ENCODE data around the gene MAGEA3. TPM values are rescaled to one million over a fixed set of nuclear protein-coding genes. Genes with fewer than 3 reads are reported as not detected.

MAGEA3 gene
- total and polyA plus RNA-seq, 9 of the 15 experiments (the other 6 are each of a cell fraction or from before 2014, with no cell fraction given) = 8.1 to 197 (median 144) TPM

DNA sequence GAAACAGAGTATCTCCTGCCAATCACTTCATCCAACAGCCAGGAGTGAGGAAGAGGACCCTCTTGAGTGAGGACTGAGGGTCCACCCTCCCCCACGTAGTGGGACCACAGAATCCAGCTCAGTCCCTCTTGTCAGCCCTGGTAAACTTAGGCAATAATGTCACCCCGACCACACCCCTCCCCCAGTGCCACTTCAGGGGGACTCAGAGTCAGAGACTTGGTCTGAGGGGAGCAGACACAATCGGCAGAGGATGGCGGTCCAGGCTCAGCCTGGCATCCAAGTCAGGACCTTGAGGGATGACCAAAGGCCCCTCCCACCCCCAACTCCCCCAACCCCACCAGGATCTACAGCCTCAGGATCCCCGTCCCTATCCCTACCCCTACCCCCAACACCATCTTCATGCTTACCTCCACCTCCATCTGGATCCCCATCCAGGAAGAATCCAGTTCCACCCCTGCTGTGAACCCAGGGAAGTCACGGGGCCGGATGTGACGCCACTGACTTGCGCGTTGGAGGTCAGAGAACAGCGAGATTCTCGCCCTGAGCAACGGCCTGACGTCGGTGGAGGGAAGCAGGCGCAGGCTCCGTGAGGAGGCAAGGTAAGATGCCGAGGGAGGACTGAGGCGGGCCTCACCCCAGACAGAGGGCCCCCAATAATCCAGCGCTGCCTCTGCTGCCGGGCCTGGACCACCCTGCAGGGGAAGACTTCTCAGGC, 34.8 kb downstream of the MAGEA3 start, which contains the start of the genes CSAG1 and MAGEA12 (continued):
- TF ChIP-seq WHSC1 (IDR thresholded peaks at IDR 0.05; ENCODE audit: low read length) = no peak
- no peak for TF ChIP-seq KLF10 (CRISPR knock-in tag; IDR thresholded peaks at IDR 0.05)
- no peak for TF ChIP-seq ZNF354B (CRISPR knock-in tag; IDR thresholded peaks at IDR 0.05)
- TF ChIP-seq AFF4 (CRISPR knock-in tag; IDR thresholded peaks at IDR 0.05) = no peak
- no peak for TF ChIP-seq ZNF584 (CRISPR knock-in tag; IDR thresholded peaks at IDR 0.05; ENCODE audit: low read depth)
- TF ChIP-seq ZNF232 (CRISPR knock-in tag; IDR thresholded peaks at IDR 0.05) = no peak
- TF ChIP-seq HNRNPL (IDR thresholded peaks at IDR 0.05; ENCODE audit: low read depth, low read length) = no peak
- TF ChIP-seq NEUROD1 (IDR thresholded peaks at IDR 0.05; ENCODE audit: borderline replicate concordance, low read depth, low read length, partially characterized antibody) = peak; percentile 94
- no peak for TF ChIP-seq MGA (IDR thresholded peaks at IDR 0.05)
- no peak for TF ChIP-seq DMBX1 (CRISPR knock-in tag; IDR thresholded peaks at IDR 0.05; ENCODE audit: borderline replicate concordance)
- no peak for TF ChIP-seq KLF6 (CRISPR knock-in tag; IDR thresholded peaks at IDR 0.05; ENCODE audit: borderline replicate concordance)
- TF ChIP-seq ZKSCAN1 (IDR thresholded peaks at IDR 0.05; ENCODE audit: low read depth, low read length) = 0 out of 2 replicates have a peak, but pooled peaks have one; percentile 28
- no peak for TF ChIP-seq POLR2H (tag; IDR thresholded peaks at IDR 0.05; ENCODE audit: low read depth)

Measured in K562 (cell line).